Mesenchymal stem cell (in vitro differentiated cells and primary cell): ENCODE results near the gene LARP6.

Experiments
- DNase-seq: peaks from one replicate; pipeline ENCODE4 v3.0.0-alpha.2; 2013
- H2AFZ ChIP-seq: one replicate; pipeline ENCODE4 v1.6.1; 2013; ENCODE audit warnings: low read depth, mild to moderate bottlenecking, control low read depth, inconsistent platforms, low read length, moderate library complexity
- H2AK5ac ChIP-seq: 2 replicates; pipeline ENCODE4 v1.6.1; 2013; ENCODE audit warnings: low read length, moderate library complexity, mild to moderate bottlenecking, inconsistent platforms; ENCODE audit not compliant: severe bottlenecking
- H2BK120ac ChIP-seq: one replicate; pipeline ENCODE4 v1.6.1; 2013; ENCODE audit warnings: low read depth, mild to moderate bottlenecking, inconsistent platforms, low read length, moderate library complexity
- H2BK12ac ChIP-seq, 2 experiments: one replicate each; pipeline ENCODE4 v1.6.1; 2013; ENCODE audit warnings: inconsistent platforms in 2 of 2, low read length in 2 of 2, mild to moderate bottlenecking in 2 of 2, moderate library complexity in 2 of 2, control low read depth in 1 of 2
- H2BK15ac ChIP-seq: one replicate; pipeline ENCODE4 v1.6.1; 2013; ENCODE audit warnings: mild to moderate bottlenecking, low read depth, inconsistent platforms; ENCODE audit not compliant: poor library complexity, severe bottlenecking
- H2BK5ac ChIP-seq: 2 replicates; pipeline ENCODE4 v1.6.1; 2013; ENCODE audit warnings: low read depth, mild to moderate bottlenecking, low read length, control low read depth, inconsistent platforms; ENCODE audit not compliant: poor library complexity, severe bottlenecking
- H3K14ac ChIP-seq, 2 experiments: one replicate each; pipeline ENCODE4 v1.6.1; 2013; ENCODE audit warnings: inconsistent platforms in 2 of 2, low read length in 2 of 2, control low read depth in 1 of 2, mild to moderate bottlenecking in 1 of 2, moderate library complexity in 1 of 2
- H3K18ac ChIP-seq, 2 experiments: one replicate each; pipeline ENCODE4 v1.6.1; 2013; ENCODE audit warnings: inconsistent platforms in 2 of 2, low read length in 2 of 2, control low read depth in 1 of 2, low read depth in 1 of 2, mild to moderate bottlenecking in 1 of 2
- H3K23ac ChIP-seq, 2 experiments: one replicate each; pipeline ENCODE4 v1.6.1; 2013; ENCODE audit warnings: inconsistent platforms in 2 of 2, low read length in 2 of 2, mild to moderate bottlenecking in 2 of 2, moderate library complexity in 2 of 2, control low read depth in 1 of 2
- H3K27ac ChIP-seq: 2 replicates; pipeline ENCODE4 v1.5.1; 2013; ENCODE audit warnings: mild to moderate bottlenecking, moderate library complexity, low read length, control low read depth, inconsistent platforms; ENCODE audit not compliant: poor library complexity, severe bottlenecking
- H3K27me3 ChIP-seq, 2 experiments: 2 replicates each; pipeline versions ENCODE4 v1.6.1 to v1.7.0; 2013; ENCODE audit warnings: low read length in 2 of 2, mild to moderate bottlenecking in 2 of 2, moderate library complexity in 2 of 2, control low read depth in 1 of 2, inconsistent platforms in 1 of 2; ENCODE audit not compliant: control insufficient read depth in 1 of 2, insufficient read depth in 1 of 2
- H3K36me3 ChIP-seq, 2 experiments: 2 replicates each; pipeline versions ENCODE4 v1.6.1 to v1.7.0; 2013; ENCODE audit warnings: low read length in 2 of 2, control low read depth in 1 of 2, inconsistent platforms in 1 of 2, low read depth in 1 of 2, mild to moderate bottlenecking in 1 of 2; ENCODE audit not compliant: insufficient read depth in 2 of 2, control insufficient read depth in 1 of 2
- H3K4ac ChIP-seq, 2 experiments: one replicate each; pipeline ENCODE4 v1.6.1; 2013; ENCODE audit warnings: inconsistent platforms in 2 of 2, low read length in 2 of 2, mild to moderate bottlenecking in 2 of 2, moderate library complexity in 2 of 2, control low read depth in 1 of 2, low read depth in 1 of 2
- H3K4me1 ChIP-seq: 2 replicates; pipeline ENCODE4 v1.6.1; 2013; ENCODE audit warnings: low read depth, low read length, control low read depth; ENCODE audit not compliant: control insufficient read depth, insufficient read depth
- H3K4me2 ChIP-seq: 2 replicates; pipeline ENCODE4 v1.6.1; 2013; ENCODE audit warnings: low read length, mild to moderate bottlenecking, inconsistent platforms; ENCODE audit not compliant: poor library complexity, severe bottlenecking
- H3K4me3 ChIP-seq, 2 experiments: 2 replicates each; pipeline versions ENCODE4 v1.5.1 to v1.7.0; 2013; ENCODE audit warnings: low read length in 2 of 2, mild to moderate bottlenecking in 2 of 2, control low read depth in 1 of 2, low read depth in 1 of 2; ENCODE audit not compliant: insufficient read depth in 1 of 2
- H3K79me1 ChIP-seq: replicated peaks from 2 replicates; pipeline ENCODE4 v1.6.1; 2013; ENCODE audit warnings: mild to moderate bottlenecking, control low read depth, low read length, inconsistent platforms; ENCODE audit not compliant: poor library complexity, severe bottlenecking
- H3K9ac ChIP-seq: 2 replicates; pipeline ENCODE4 v1.7.0; 2013; ENCODE audit warnings: mild to moderate bottlenecking, low read length, moderate library complexity
- H3K9me3 ChIP-seq: 2 replicates; pipeline ENCODE4 v1.7.0; 2013; ENCODE audit warnings: mild to moderate bottlenecking, low read length; ENCODE audit not compliant: control insufficient read depth
- H4K8ac ChIP-seq: one replicate; pipeline ENCODE4 v1.6.1; 2013; ENCODE audit warnings: inconsistent platforms, mild to moderate bottlenecking, low read length, moderate library complexity
- H4K91ac ChIP-seq: one replicate; pipeline ENCODE4 v1.6.1; 2013; ENCODE audit warnings: mild to moderate bottlenecking, low read length, inconsistent platforms
- WGBS: methylation state at CpG from one replicate; pipeline ENCODE4 v1.1.7; 2013; ENCODE audit warnings: mixed read lengths; 5-methylcytosine and 5-hydroxymethylcytosine counted together

The LARP6 gene

GRCh38 chr15:70799667-70800450 lies 54.1 kb downstream of the LARP6 start:
- Histone ChIP-seq H3K14ac (no peak overlapping the region), H2BK120ac (peak overlapping the region; percentile 12), H3K79me1 (no peaks in the 10 kb centered on the region), H3K4me1 (peaks cover 16% of the 10 kb centered on the region), H3K36me3 (no peaks in the 10 kb centered on the region), H3K18ac (peak overlapping the region; percentile 63 to 87), H2AFZ (no peak overlapping the region), H2BK15ac (peak overlapping the region; percentile 62), H3K4ac (peak overlapping the region in 1 of 2 experiments; percentile 81), H4K91ac (peak overlapping the region; percentile 77), H2BK12ac (peak overlapping the region; percentile 61 to 93), H3K27ac (peak overlapping the region; percentile 91), H2AK5ac (peak overlapping the region; percentile 97), H2BK5ac (no peak overlapping the region), H3K4me3 (peak overlapping the region in 1 of 2 experiments; percentile 11), H3K9ac (peak overlapping the region; percentile 72), H3K27me3 (no peaks in the 10 kb centered on the region), H3K9me3 (no peaks in the 10 kb centered on the region), H4K8ac (no peak overlapping the region), H3K4me2 (peak overlapping the region; percentile 25), H3K23ac (no peak overlapping the region)
- peak; percentile 98 for DNase-seq
- 34% methylated on average over 9 of the region's 9 CpGs for WGBS

- Histone ChIP-seq H3K27me3 (no peaks in the 10 kb centered on the region), H2AK5ac (peak overlapping the region; percentile 63), H3K79me1 (no peaks in the 10 kb centered on the region), H2BK5ac (no peak overlapping the region), H2AFZ (no peak overlapping the region), H4K8ac (no peak overlapping the region), H3K4ac (no peak overlapping the region), H2BK15ac (peak overlapping the region; percentile 23), H3K36me3 (no peaks in the 10 kb centered on the region), H3K18ac (no peak overlapping the region), H3K4me3 (peak overlapping the region in 1 of 2 experiments; percentile 7), H3K9ac (no peak overlapping the region), H3K9me3 (no peaks in the 10 kb centered on the region), H3K4me1 (peaks cover 28% of the 10 kb centered on the region), H4K91ac (no peak overlapping the region), H3K14ac (no peak overlapping the region), H3K23ac (no peak overlapping the region), H2BK12ac (no peak overlapping the region), H3K4me2 (no peak overlapping the region), H3K27ac (no peak overlapping the region), H2BK120ac (no peak overlapping the region)
- WGBS, result 94% methylated on average over 5 of the region's 5 CpGs
- DNase-seq, result no peak
Measured at GRCh38 chr15:70797464-70797863, 56.5 kb downstream of the LARP6 start.

- Histone ChIP-seq H3K4me3 (peak overlapping the region in 1 of 2 experiments; percentile 21), H3K4me1 (peaks cover 30% of the 10 kb centered on the region), H4K8ac (no peak overlapping the region), H2BK120ac (peak overlapping the region; percentile 55), H2AFZ (no peak overlapping the region), H3K9ac (no peak overlapping the region), H4K91ac (peak overlapping the region; percentile 2), H3K18ac (peak overlapping the region; percentile 11 to 85), H3K4ac (peak overlapping the region in 1 of 2 experiments; percentile 2), H3K79me1 (no peaks in the 10 kb centered on the region), H3K4me2 (no peak overlapping the region), H2BK12ac (peak overlapping the region; percentile 81 to 99), H2AK5ac (peak overlapping the region; percentile 37), H3K27me3 (no peaks in the 10 kb centered on the region), H3K23ac (no peak overlapping the region), H3K9me3 (no peaks in the 10 kb centered on the region), H3K27ac (peak overlapping the region; percentile 7), H2BK5ac (no peak overlapping the region), H2BK15ac (peak overlapping the region; percentile 93), H3K14ac (no peak overlapping the region), H3K36me3 (no peaks in the 10 kb centered on the region)
- DNase-seq, result no peak
- WGBS, result 97% methylated on average over 14 of the region's 14 CpGs
Measured at GRCh38 chr15:70796516-70797310, 57.2 kb downstream of the LARP6 start.

GRCh38 chr15:70795311-70795665 lies 58.7 kb downstream of the LARP6 start:
- peak overlapping the region in 1 of 2 experiments; percentile 46 for H3K4me3 ChIP-seq
- peak overlapping the region; percentile 71 for H4K91ac ChIP-seq
- H4K8ac ChIP-seq, result no peak overlapping the region
- H3K23ac ChIP-seq, result no peak overlapping the region
- WGBS, result 0% methylated on average over 2 of the region's 2 CpGs
- H3K9me3 ChIP-seq, result no peaks in the 10 kb centered on the region
- peak overlapping the region in 1 of 2 experiments; percentile 67 for H3K4ac ChIP-seq
- peak overlapping the region; percentile 32 for H3K4me2 ChIP-seq
- peak overlapping the region; percentile 98 for H3K27ac ChIP-seq
- H3K36me3 ChIP-seq, result no peaks in the 10 kb centered on the region
- H2AK5ac ChIP-seq, result no peak overlapping the region
- no peak overlapping the region for H3K14ac ChIP-seq
- peaks cover 29% of the 10 kb centered on the region for H3K4me1 ChIP-seq
- H3K79me1 ChIP-seq, result no peaks in the 10 kb centered on the region
- H2BK15ac ChIP-seq, result no peak overlapping the region
- H2BK5ac ChIP-seq, result peak overlapping the region; percentile 99
- no peak overlapping the region for H2AFZ ChIP-seq
- H3K18ac ChIP-seq, result peak overlapping the region; percentile 42 to 58
- peak overlapping the region; percentile 94 for H3K9ac ChIP-seq
- H3K27me3 ChIP-seq, result no peaks in the 10 kb centered on the region
- peak overlapping the region; percentile 93 for H2BK120ac ChIP-seq
- DNase-seq, result peak; percentile 97
- H2BK12ac ChIP-seq, result peak overlapping the region in 1 of 2 experiments; percentile 66
